MM.1S (cell line): ENCODE results near the gene RPTOR.

ENCODE experiments used
- CTCF ChIP-seq: fragments of 300-600 bp; sonication (generic); IDR thresholded peaks from 2 replicates; pipeline ENCODE4 v1.5.1; 2016; ENCODE audit warnings: antibody characterized with exemption, low read length, mixed read lengths
- EZH2 ChIP-seq: fragments of 300-600 bp; sonication (generic); optimal IDR thresholded peaks from 2 replicates; pipeline ENCODE3; 2017; ENCODE audit warnings: low read depth, mild to moderate bottlenecking, antibody characterized with exemption, low read length, mixed read lengths
- EZH2phosphoT487 ChIP-seq: fragments of 300-600 bp; sonication (generic); IDR thresholded peaks from 2 replicates; pipeline ENCODE4 v1.6.1; 2018; ENCODE audit warnings: antibody characterized with exemption, low read length

GRCh38 chr17:80539022-80539641 lies 5.5 kb upstream of the RPTOR start:
- TF ChIP-seq CTCF = no peak
- no peak for TF ChIP-seq EZH2
- no peak for TF ChIP-seq EZH2phosphoT487
